CD8-positive, alpha-beta memory T cell (primary cell): ENCODE results near the gene ELP5. TPM values are rescaled to one million over a fixed set of nuclear protein-coding genes. Genes with fewer than 3 reads are reported as not detected.

Experiments
- CTCF ChIA-PET: fragments of 350-600 bp; sonication (Branson Sonifier 250); formaldehyde crosslinking; loops from one replicate; lab custom pipeline; 2021; ENCODE audit warnings: antibody characterized with exemption; lab: Charles Lee
- POLR2A ChIA-PET: fragments of 350-600 bp; sonication (Branson Sonifier 250); formaldehyde crosslinking; loops from one replicate; lab custom pipeline; 2021; ENCODE audit warnings: antibody characterized with exemption; lab: Charles Lee
- DNase-seq, 5 donors: peaks; one replicate each; pipeline versions ENCODE4 v3.0.0 to v3.0.0-alpha.2; 2020 to 2022; ENCODE audit warnings: mixed read lengths in 1 of 5
- H3K27ac ChIP-seq: one replicate; pipeline ENCODE4 v1.7.0; 2013; ENCODE audit warnings: low read depth, mild to moderate bottlenecking, low read length, moderate library complexity
- H3K27me3 ChIP-seq: 2 replicates; pipeline ENCODE4 v1.7.0; 2013; ENCODE audit warnings: low read length, mild to moderate bottlenecking; ENCODE audit not compliant: insufficient read depth, poor library complexity, severe bottlenecking
- H3K36me3 ChIP-seq: 2 replicates; pipeline ENCODE4 v1.7.0; 2013; ENCODE audit warnings: mild to moderate bottlenecking, low read length, moderate library complexity; ENCODE audit not compliant: insufficient read depth
- H3K4me1 ChIP-seq: 2 replicates; pipeline ENCODE4 v1.7.0; 2013; ENCODE audit warnings: mild to moderate bottlenecking, low read length, moderate library complexity; ENCODE audit not compliant: insufficient read depth
- H3K4me3 ChIP-seq: 2 replicates; pipeline ENCODE4 v1.7.0; 2013; ENCODE audit warnings: mild to moderate bottlenecking, low read length
- H3K9me3 ChIP-seq: 2 replicates; pipeline ENCODE4 v1.7.0; 2013; ENCODE audit warnings: mild to moderate bottlenecking, low read length
- H3K27ac Mint-ChIP-seq, 8 donors: one replicate each; pipeline ENCODE4 v1.8.0; 2020 to 2021; ENCODE audit warnings: mixed read lengths in 8 of 8, mild to moderate bottlenecking in 6 of 8, inconsistent platforms in 3 of 8, moderate library complexity in 3 of 8
- H3K27me3 Mint-ChIP-seq, 2 donors: one replicate each; pipeline ENCODE4 v1.8.0; 2020 to 2021; ENCODE audit warnings: mixed read lengths in 2 of 2, mild to moderate bottlenecking in 1 of 2, moderate library complexity in 1 of 2
- H3K36me3 Mint-ChIP-seq, 3 donors: one replicate each; pipeline ENCODE4 v1.8.0; 2020 to 2021; ENCODE audit warnings: mixed read lengths in 3 of 3, inconsistent platforms in 1 of 3, mild to moderate bottlenecking in 1 of 3
- H3K4me1 Mint-ChIP-seq, 3 donors: one replicate each; pipeline ENCODE4 v1.8.0; 2020 to 2021; ENCODE audit warnings: mixed read lengths in 3 of 3, inconsistent platforms in 1 of 3, mild to moderate bottlenecking in 1 of 3
- H3K4me3 Mint-ChIP-seq, 7 donors: one replicate each; pipeline ENCODE4 v1.8.0; 2020 to 2021; ENCODE audit warnings: mixed read lengths in 7 of 7, mild to moderate bottlenecking in 6 of 7, moderate library complexity in 4 of 7, inconsistent platforms in 2 of 7
- H3K9me3 Mint-ChIP-seq, 5 donors: one replicate each; pipeline ENCODE4 v1.8.0; 2020 to 2022; ENCODE audit warnings: mixed read lengths in 5 of 5, mild to moderate bottlenecking in 3 of 5, moderate library complexity in 2 of 5, inconsistent platforms in 1 of 5
- polyA plus RNA-seq: library from polyadenylated mRNA; unstranded; fragments of 300-500 nt; fragmentation: Illumina TruSeq; gene quantifications from one replicate; pipeline ENCODE4 v1.2.3, GENCODE V29; 2021
- total RNA-seq, 2 experiments: library from RNA; stranded (reverse); gene quantifications; one replicate each; pipeline ENCODE4 v1.2.3, GENCODE V29; 2021

Gene ELP5, protein sequence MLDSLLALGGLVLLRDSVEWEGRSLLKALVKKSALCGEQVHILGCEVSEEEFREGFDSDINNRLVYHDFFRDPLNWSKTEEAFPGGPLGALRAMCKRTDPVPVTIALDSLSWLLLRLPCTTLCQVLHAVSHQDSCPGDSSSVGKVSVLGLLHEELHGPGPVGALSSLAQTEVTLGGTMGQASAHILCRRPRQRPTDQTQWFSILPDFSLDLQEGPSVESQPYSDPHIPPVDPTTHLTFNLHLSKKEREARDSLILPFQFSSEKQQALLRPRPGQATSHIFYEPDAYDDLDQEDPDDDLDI
- total RNA-seq (100 to 1,000 TPM; 106 to 111 TPM), polyA plus RNA-seq (84.8 TPM)

GRCh38 chr17:7252176-7253043 is at the start of gene ELP5:
Gene ELP5, plus strand, starts transcription at chr17:7252215. Its CDS starts 336 bp downstream, at chr17:7252551.
- peak; percentile 82 to 99 (median 87) for DNase-seq
- H3K4me3 ChIP-seq: peak within 1 kb of the TSS; percentile 85
- H3K36me3 Mint-ChIP-seq: peaks cover 3 to 52% (median 7%) of the 10 kb centered on the region in 3 donors
- peaks cover 33% of the 10 kb centered on the region for H3K4me1 ChIP-seq
- H3K4me3 Mint-ChIP-seq: peak within 1 kb of the TSS; percentile 94 to 98 (median 96)
- CTCF ChIA-PET: interaction anchor here (1.1 kb wide), 1 partner anchor 14 kb away, joined by 4 read pairs; no protein-coding TSS in a partner anchor
- H3K4me1 Mint-ChIP-seq: peaks cover 38 to 55% (median 41%) of the 10 kb centered on the region in 3 donors
- H3K27me3 Mint-ChIP-seq: peaks cover 0 to 2% of the 10 kb centered on the region in 2 donors
- no peaks in the 10 kb centered on the region for H3K27me3 ChIP-seq
- H3K36me3 ChIP-seq: peaks cover 10% of the 10 kb centered on the region
- H3K9me3 ChIP-seq: no peaks in the 10 kb centered on the region
- peak within 1 kb of the TSS; percentile 97 to 100 (median 99) for H3K27ac Mint-ChIP-seq
- no peaks in the 10 kb centered on the region for H3K9me3 Mint-ChIP-seq
- peak within 1 kb of the TSS; percentile 97 for H3K27ac ChIP-seq
- POLR2A ChIA-PET: interaction anchor here (1.3 to 2.5 kb wide), 2 partner anchors 10 to 13 kb away, joined by 13 to 16 read pairs; partner anchors contain the start of genes GABARAP and PHF23

DNA sequence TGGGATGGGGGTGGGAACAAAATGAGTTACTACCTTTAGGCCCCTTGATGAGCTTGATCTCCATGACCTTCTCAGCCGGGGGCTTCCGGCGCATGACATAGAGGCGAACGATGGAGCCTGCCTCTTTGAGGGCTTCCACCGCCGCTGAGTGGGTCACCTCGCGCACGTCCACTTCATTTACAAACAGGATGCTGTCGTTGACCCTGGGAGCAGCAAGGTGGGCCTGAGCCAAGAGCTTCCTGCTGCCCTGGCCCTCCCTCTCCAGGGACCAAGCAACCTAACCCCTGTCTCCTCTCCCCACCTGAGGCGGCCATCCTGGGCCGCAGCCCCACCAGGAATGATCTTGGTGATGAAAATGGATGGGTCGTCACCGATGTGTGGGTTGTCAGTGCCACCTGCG is 48.6 kb upstream of the ELP5 start:
- H3K9me3 ChIP-seq: no peaks in the 10 kb centered on the region
- peaks cover 20% of the 10 kb centered on the region for H3K4me1 ChIP-seq
- Mint-ChIP-seq H3K27me3 (peaks cover 0 to 4% of the 10 kb centered on the region in 2 donors), H3K4me1 (peaks cover 27 to 31% (median 28%) of the 10 kb centered on the region in 3 donors), H3K27ac (peak overlapping the region; percentile 73 to 100 (median 99)), H3K36me3 (no peaks in the 10 kb centered on the region), H3K4me3 (peak overlapping the region in 6 of 7 donors; percentile 19 to 84 (median 28)), H3K9me3 (no peaks in the 10 kb centered on the region)
- CTCF ChIA-PET: interaction anchor here (1.0 to 1.6 kb wide), 2 partner anchors 11 to 26 kb away, joined by 4 read pairs; no protein-coding TSS in a partner anchor
- no peak overlapping the region for H3K27ac ChIP-seq
- POLR2A ChIA-PET: interaction anchor here (0.6 kb wide), 1 partner anchor 197 kb away, joined by 3 read pairs; no protein-coding TSS in a partner anchor
- H3K4me3 ChIP-seq: no peak overlapping the region
- no peak for DNase-seq
- H3K36me3 ChIP-seq: no peaks in the 10 kb centered on the region
- H3K27me3 ChIP-seq: no peaks in the 10 kb centered on the region

- H3K4me1 Mint-ChIP-seq: peaks cover 27 to 31% (median 28%) of the 10 kb centered on the region in 3 donors
- Histone ChIP-seq H3K36me3 (no peaks in the 10 kb centered on the region), H3K9me3 (no peaks in the 10 kb centered on the region), H3K27me3 (no peaks in the 10 kb centered on the region), H3K4me3 (peak overlapping the region; percentile 62), H3K27ac (peak overlapping the region; percentile 82), H3K4me1 (peaks cover 20% of the 10 kb centered on the region)
- DNase-seq: no peak
- H3K36me3 Mint-ChIP-seq: no peaks in the 10 kb centered on the region
- H3K4me3 Mint-ChIP-seq: peak overlapping the region; percentile 67 to 95 (median 86)
- H3K27ac Mint-ChIP-seq: peak overlapping the region; percentile 94 to 100 (median 99)
- H3K27me3 Mint-ChIP-seq: peaks cover 0 to 4% of the 10 kb centered on the region in 2 donors
- POLR2A ChIA-PET: interaction anchor here (0.8 to 1.5 kb wide), 2 partner anchors 15 to 16 kb away, joined by 3 to 8 read pairs; partner anchors contain the start of genes ACADVL and DLG4
- CTCF ChIA-PET: interaction anchor here (1.0 to 1.6 kb wide), 2 partner anchors 10 to 27 kb away, joined by 3 to 4 read pairs; no protein-coding TSS in a partner anchor
- H3K9me3 Mint-ChIP-seq: no peaks in the 10 kb centered on the region
Observed at GRCh38 chr17:7204336-7204735, 47.7 kb upstream of the ELP5 start.

- Mint-ChIP-seq H3K27ac (peak overlapping the region; percentile 94 to 100 (median 99)), H3K36me3 (no peaks in the 10 kb centered on the region), H3K4me1 (peaks cover 27 to 31% (median 28%) of the 10 kb centered on the region in 3 donors), H3K9me3 (no peaks in the 10 kb centered on the region), H3K4me3 (peak overlapping the region; percentile 67 to 95 (median 86)), H3K27me3 (peaks cover under 1 to 5% of the 10 kb centered on the region in 2 donors)
- Histone ChIP-seq H3K4me3 (peak overlapping the region; percentile 62), H3K4me1 (peaks cover 20% of the 10 kb centered on the region), H3K36me3 (no peaks in the 10 kb centered on the region), H3K27ac (peak overlapping the region; percentile 82), H3K27me3 (no peaks in the 10 kb centered on the region), H3K9me3 (no peaks in the 10 kb centered on the region)
- ChIA-PET POLR2A (interaction anchor here (0.8 to 1.5 kb wide), 2 partner anchors 15 to 16 kb away, joined by 3 to 8 read pairs; partner anchors contain the start of genes ACADVL and DLG4), CTCF (interaction anchor here (1.0 kb wide), 1 partner anchor 27 kb away, joined by 3 read pairs; no protein-coding TSS in a partner anchor)
- DNase-seq: peak; percentile 95 to 99 (median 97)
Observed at GRCh38 chr17:7204828-7205461, 47.1 kb upstream of the ELP5 start.

DNA sequence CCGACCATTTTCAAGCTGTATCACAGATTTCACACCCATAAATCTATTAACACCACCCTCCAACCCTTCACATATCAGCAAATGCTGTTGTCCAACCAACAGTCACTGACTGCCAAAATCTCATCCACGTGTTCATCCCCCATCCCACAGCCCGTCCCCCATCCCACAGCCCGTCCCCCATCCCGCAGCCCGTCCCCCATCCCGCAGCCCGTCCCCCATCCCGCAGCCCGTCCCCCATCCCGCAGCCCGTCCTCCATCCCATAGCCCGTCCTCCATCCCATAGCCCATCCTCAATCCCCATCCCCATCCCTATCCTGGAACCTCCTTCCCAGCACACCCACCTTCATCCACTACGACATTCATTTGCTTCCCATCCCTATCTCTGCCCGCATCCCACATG is 46.5 kb upstream of the ELP5 start:
- Histone ChIP-seq H3K27ac (peak overlapping the region; percentile 82), H3K27me3 (no peaks in the 10 kb centered on the region), H3K4me1 (peaks cover 20% of the 10 kb centered on the region), H3K4me3 (peak overlapping the region; percentile 62), H3K9me3 (no peaks in the 10 kb centered on the region), H3K36me3 (no peaks in the 10 kb centered on the region)
- Mint-ChIP-seq H3K9me3 (no peaks in the 10 kb centered on the region), H3K27ac (peak overlapping the region; percentile 94 to 100 (median 99)), H3K4me1 (peaks cover 28 to 31% (median 30%) of the 10 kb centered on the region in 3 donors), H3K27me3 (peaks cover 7 to 8% of the 10 kb centered on the region in 2 donors), H3K36me3 (no peaks in the 10 kb centered on the region), H3K4me3 (peak overlapping the region; percentile 67 to 95 (median 86))
- DNase-seq: no peak
- ChIA-PET POLR2A (no interaction called here), CTCF (no interaction called here)

- Mint-ChIP-seq H3K27ac (peak overlapping the region; percentile 23 to 99 (median 90)), H3K4me1 (peaks cover 30 to 32% (median 31%) of the 10 kb centered on the region in 3 donors), H3K36me3 (no peaks in the 10 kb centered on the region), H3K9me3 (no peaks in the 10 kb centered on the region), H3K4me3 (peak overlapping the region in 1 of 7 donors; percentile 41), H3K27me3 (peaks cover 8 to 13% of the 10 kb centered on the region in 2 donors)
- no peak for DNase-seq
- POLR2A ChIA-PET: no interaction called here
- Histone ChIP-seq H3K4me1 (peaks cover 20% of the 10 kb centered on the region), H3K27me3 (no peaks in the 10 kb centered on the region), H3K36me3 (no peaks in the 10 kb centered on the region), H3K9me3 (no peaks in the 10 kb centered on the region), H3K4me3 (no peak overlapping the region), H3K27ac (no peak overlapping the region)
- CTCF ChIA-PET: no interaction called here
Observed at GRCh38 chr17:7207120-7208001, 44.7 kb upstream of the ELP5 start.
